BLaER1 (cell line): Measurements from ENCODE around the gene DDT.
"Not testable (repeated sequence)": the region's sequence is repeated elsewhere in the genome, so short reads cannot be mapped to it uniquely, and the experiment has no call there.

Source experiments
- H3K27ac ChIP-seq: shearing (Covaris generic); formaldehyde crosslinking; 2 replicates; pipeline ENCODE4 v1.8.1; 2022
- H3K27me3 ChIP-seq: shearing (Covaris generic); formaldehyde crosslinking; 2 replicates; pipeline ENCODE4 v1.8.1; 2022
- H3K36me3 ChIP-seq: shearing (Covaris generic); formaldehyde crosslinking; 2 replicates; pipeline ENCODE4 v1.8.1; 2022
- H3K4me1 ChIP-seq: shearing (Covaris generic); formaldehyde crosslinking; 2 replicates; pipeline ENCODE4 v1.8.1; 2022
- H3K4me2 ChIP-seq: shearing (Covaris generic); formaldehyde crosslinking; 2 replicates; pipeline ENCODE4 v1.8.1; 2022
- H3K4me3 ChIP-seq: shearing (Covaris generic); formaldehyde crosslinking; 2 replicates; pipeline ENCODE4 v1.8.1; 2022
- H3K9ac ChIP-seq: shearing (Covaris generic); formaldehyde crosslinking; 2 replicates; pipeline ENCODE4 v1.8.1; 2022
- H3K9me3 ChIP-seq: shearing (Covaris generic); formaldehyde crosslinking; 2 replicates; pipeline ENCODE4 v1.8.1; 2022
- H4K20me1 ChIP-seq: shearing (Covaris generic); formaldehyde crosslinking; 2 replicates; pipeline ENCODE4 v1.8.1; 2022
- Cebpa-rat ChIP-seq: shearing (Covaris generic); IDR thresholded peaks from 2 replicates; pipeline ENCODE4 v1.8.1; 2022

The DDT gene

DNA sequence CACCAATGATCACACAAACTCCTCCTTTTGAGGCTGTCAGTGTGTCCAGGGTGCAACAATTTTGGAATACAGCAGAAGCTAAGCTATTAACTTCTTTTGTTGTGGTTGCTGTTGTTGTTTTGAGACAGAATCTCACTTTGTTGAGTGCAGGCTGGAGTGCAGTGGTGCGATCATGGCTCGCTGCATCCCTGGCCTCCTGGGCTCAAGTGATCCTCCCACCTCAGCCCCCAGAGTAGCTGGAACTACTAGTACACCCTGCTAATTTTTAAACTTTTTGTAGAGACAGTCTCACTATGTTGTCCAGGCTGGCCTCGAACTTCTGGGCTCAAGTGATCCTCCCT is 35.3 kb downstream of the DDT start:
- H3K36me3 ChIP-seq, result no peaks in the 10 kb centered on the region
- no peak overlapping the region for H3K27ac ChIP-seq
- H3K4me1 ChIP-seq, result peaks cover 13% of the 10 kb centered on the region
- TF ChIP-seq Cebpa-rat, result no peak
- peak overlapping the region; percentile 19 for H3K4me2 ChIP-seq
- no peaks in the 10 kb centered on the region for H3K27me3 ChIP-seq
- H3K9ac ChIP-seq, result no peak overlapping the region
- H3K4me3 ChIP-seq, result no peak overlapping the region
- H3K9me3 ChIP-seq, result no peaks in the 10 kb centered on the region
- no peaks in the 10 kb centered on the region for H4K20me1 ChIP-seq

DNA sequence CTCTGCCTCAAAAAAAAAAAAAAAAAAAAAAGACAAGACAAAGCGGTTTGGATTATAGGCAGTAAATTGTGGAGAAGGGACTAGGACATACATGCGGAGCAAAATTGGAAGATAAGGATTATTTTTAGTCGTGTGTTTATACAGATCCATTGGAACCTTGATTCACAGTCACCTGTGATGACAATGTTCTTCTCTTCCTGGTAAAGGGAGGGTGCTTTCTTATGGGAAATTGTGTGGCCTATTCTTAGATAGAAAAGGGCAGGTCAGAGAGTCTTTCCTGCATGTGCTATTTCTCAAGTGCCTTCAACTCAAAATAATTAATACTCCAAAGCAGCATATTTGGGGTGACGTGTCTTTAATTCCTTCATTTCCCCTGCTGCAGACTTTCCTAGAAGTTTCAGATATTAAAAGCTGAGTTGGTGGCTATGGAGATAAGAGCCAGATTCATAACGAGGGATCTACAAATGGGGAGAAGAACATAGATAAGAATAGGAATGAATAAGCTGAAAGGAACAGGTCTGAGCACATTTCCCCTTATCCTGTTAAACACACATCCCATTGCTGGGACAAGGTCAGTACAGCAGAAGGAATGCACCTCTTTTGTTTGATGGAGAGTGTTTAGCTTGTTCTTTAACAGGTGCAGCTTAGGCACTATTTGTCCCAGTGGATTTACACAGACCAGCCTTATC is 35.8 kb downstream of the DDT start:
- Histone ChIP-seq H3K9ac (no peak overlapping the region), H3K4me2 (peak overlapping the region; percentile 19), H3K27me3 (no peaks in the 10 kb centered on the region), H3K4me1 (peaks cover 13% of the 10 kb centered on the region), H3K4me3 (no peak overlapping the region), H3K9me3 (no peaks in the 10 kb centered on the region), H4K20me1 (no peaks in the 10 kb centered on the region), H3K27ac (no peak overlapping the region), H3K36me3 (no peaks in the 10 kb centered on the region)
- TF ChIP-seq Cebpa-rat, result no peak

DNA sequence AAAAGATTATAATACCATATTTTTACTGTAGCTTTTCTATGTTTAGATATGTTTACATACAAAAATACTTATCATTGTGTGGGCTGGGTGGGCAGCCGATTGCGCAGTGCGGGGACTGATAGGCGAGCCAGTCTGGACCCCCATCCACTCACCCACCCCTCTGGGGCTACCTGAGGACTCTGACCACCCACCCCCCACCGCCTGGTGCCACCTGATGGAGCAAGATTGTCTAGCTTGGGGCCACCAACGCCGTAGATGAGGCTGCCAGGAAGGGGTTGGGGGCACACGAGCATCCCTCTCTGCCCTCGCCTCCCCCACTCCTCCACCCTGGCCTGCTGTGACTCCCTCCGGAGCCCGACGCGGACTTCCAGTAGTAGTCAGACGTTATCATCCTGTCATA is 47.7 kb downstream of the DDT start:
- no peak for TF ChIP-seq Cebpa-rat
- H3K9me3 ChIP-seq, result peaks cover 54% of the 10 kb centered on the region
- H3K36me3 ChIP-seq, result no peaks in the 10 kb centered on the region

DNA sequence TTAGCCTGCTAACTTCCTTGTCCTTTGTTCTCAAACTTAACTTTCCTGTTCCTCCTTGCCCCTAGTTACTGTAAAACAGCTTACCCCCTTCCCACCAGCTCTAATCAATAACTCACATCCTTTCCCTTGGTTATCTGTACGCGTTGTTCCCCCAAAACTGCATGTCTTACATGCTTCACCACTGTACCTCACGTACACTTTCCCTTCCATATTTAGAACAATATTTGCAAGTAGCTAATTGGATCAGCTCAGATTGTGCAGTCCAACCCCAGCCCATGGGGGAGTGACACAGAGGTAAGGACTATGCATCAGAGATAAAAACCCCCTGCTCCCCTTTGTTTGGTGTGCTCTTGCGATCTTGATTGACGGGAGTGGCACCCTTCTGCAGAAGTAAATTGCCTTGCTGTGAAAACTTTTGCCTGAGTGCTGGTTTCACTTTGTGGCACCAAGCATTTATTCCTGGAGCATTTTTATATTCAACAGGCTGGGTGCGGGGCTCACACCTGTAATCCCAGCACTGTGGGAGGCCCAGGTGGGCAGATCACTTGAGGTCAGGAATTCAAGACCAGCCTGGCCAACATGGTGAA is 49.1 kb downstream of the DDT start:
- H3K36me3 ChIP-seq, result no peaks in the 10 kb centered on the region
- no peak overlapping the region for H3K27ac ChIP-seq
- H3K9ac ChIP-seq, result no peak overlapping the region
- H3K4me2 ChIP-seq, result no peak overlapping the region
- H4K20me1 ChIP-seq, result no peaks in the 10 kb centered on the region
- H3K4me3 ChIP-seq, result no peak overlapping the region
- H3K9me3 ChIP-seq, result peaks cover 47% of the 10 kb centered on the region
- no peak for TF ChIP-seq Cebpa-rat
- peaks cover 15% of the 10 kb centered on the region for H3K4me1 ChIP-seq
- H3K27me3 ChIP-seq, result no peaks in the 10 kb centered on the region

More for the DNA sequence above, 47.7 kb downstream of the DDT start:
- Histone ChIP-seq H3K27ac (no peak overlapping the region), H3K4me3 (no peak overlapping the region), H3K4me1 (peaks cover 15% of the 10 kb centered on the region), H4K20me1 (no peaks in the 10 kb centered on the region), H3K27me3 (no peaks in the 10 kb centered on the region), H3K9ac (no peak overlapping the region), H3K4me2 (no peak overlapping the region)

DNA sequence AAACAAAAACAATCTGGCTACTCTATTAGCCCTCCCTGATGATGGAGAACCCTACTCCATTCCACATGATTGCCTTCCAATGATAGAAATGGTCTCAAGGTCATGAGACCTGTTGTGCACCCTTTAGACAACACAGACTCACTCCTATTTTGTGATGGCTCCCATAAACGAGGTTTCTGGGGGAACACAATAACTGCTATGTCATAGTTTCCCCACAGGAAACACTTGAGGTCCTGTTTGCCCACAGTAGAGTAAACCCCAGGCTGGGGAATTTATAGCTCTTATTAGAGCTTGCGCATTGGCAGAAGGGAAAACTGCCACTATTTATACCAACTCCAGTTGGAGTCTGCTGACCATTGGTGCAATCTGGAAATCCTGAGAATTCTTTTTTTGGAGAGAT is 51.3 kb downstream of the DDT start:
- Histone ChIP-seq H4K20me1 (no peaks in the 10 kb centered on the region), H3K9ac (no peak overlapping the region), H3K4me2 (peak overlapping the region; percentile 49), H3K4me3 (no peak overlapping the region), H3K4me1 (peaks cover 18% of the 10 kb centered on the region), H3K36me3 (no peaks in the 10 kb centered on the region), H3K9me3 (peaks cover 37% of the 10 kb centered on the region), H3K27ac (no peak overlapping the region), H3K27me3 (no peaks in the 10 kb centered on the region)
- no peak for TF ChIP-seq Cebpa-rat

DNA sequence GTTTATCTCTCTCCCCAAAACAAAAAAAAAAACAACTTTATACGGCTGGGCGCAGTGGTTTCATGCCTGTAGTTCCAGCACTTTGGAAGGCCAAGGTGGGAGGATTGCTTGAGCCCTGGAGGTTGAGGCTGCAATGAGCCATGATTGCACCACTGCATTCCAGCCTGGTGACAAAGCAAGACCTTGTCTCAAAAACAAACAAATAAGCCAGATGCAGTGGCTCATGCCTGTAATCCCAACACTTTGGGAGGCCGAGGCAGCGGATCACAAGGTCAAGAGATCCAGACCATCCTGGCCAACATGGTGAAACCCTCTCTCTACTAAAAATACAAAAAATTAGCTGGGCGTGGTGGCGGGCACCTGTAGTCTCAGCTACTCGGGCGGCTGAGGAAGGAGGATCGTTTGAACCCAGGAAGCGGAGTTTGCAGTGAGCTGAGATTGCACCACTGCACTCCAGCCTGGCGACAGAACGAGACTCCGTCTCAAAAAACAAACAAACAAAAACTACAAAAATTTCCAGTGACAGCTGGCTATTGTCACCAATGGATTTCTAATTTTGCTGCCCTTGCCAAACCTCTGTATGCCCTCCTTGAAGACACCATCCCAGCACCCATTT is 52.5 kb downstream of the DDT start:
- H3K9ac ChIP-seq, H3K4me2 ChIP-seq, H3K4me3 ChIP-seq, H3K36me3 ChIP-seq, H4K20me1 ChIP-seq, H3K27me3 ChIP-seq, H3K27ac ChIP-seq: not testable (repeated sequence)
- peaks cover 18% of the 10 kb centered on the region for H3K4me1 ChIP-seq
- peaks cover 31% of the 10 kb centered on the region for H3K9me3 ChIP-seq
